ENCODE measurements around the gene LZTS2.

Gene LZTS2

DNA sequence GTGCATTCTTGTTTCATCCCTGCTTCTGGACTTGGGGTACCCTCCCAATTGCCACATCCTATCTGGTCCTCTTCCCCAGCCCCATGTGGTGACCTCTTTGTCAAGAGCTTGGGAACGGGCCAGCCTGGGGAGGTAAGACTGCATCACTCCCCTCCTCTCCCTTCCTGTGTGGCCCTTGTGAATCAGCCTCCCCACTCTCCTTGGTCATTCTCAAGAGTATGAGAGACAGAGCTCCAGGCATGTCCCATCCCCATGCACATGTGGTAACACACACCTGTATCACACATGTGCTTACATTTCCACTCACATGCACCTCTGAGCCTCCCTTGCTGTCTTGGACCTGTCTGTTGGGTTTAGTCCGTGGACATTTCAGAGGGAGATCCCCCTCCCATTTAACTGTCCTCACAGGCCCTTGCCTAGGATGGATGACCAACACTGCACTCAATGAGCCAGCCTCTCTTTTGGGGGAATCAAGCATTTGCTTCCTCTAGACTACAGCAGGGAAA is 14.9 kb upstream of the LZTS2 start:
- H3K4me1 Mint-ChIP-seq (ENCODE audit: low read depth) = peaks cover 30% of the 10 kb centered on the region
- no peaks in the 10 kb centered on the region for H3K27me3 Mint-ChIP-seq
- H3K36me3 Mint-ChIP-seq = peaks cover 8% of the 10 kb centered on the region
- no peak overlapping the region for H3K4me3 Mint-ChIP-seq
- no peak overlapping the region for H3K27ac Mint-ChIP-seq
- no peaks in the 10 kb centered on the region for H3K9me3 Mint-ChIP-seq (ENCODE audit: low read depth)

DNA sequence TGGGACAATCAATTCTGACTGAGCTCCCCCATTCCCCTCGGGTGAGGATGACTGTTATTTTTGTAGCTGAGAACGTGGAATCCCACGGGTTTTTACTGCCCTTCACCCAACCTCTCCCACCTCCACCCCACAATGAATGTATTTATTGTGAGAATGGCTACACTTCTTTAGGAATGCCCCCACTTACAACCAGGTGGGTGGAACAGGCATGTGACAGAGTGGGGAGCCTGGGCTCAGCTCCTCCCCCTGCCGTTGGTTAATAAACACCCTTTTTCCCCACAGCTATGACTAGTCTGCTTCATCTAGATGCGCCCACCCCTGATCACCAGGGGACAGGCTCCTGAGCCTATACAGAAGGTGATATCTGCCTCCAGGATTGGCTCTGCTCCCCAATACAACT is 14.3 kb upstream of the LZTS2 start:
- Mint-ChIP-seq H3K4me3 (peak overlapping the region; percentile 99), H3K27me3 (no peaks in the 10 kb centered on the region), H3K9me3 (ENCODE audit: low read depth) (no peaks in the 10 kb centered on the region), H3K27ac (no peak overlapping the region), H3K36me3 (peaks cover 9% of the 10 kb centered on the region), H3K4me1 (ENCODE audit: low read depth) (peaks cover 34% of the 10 kb centered on the region)

DNA sequence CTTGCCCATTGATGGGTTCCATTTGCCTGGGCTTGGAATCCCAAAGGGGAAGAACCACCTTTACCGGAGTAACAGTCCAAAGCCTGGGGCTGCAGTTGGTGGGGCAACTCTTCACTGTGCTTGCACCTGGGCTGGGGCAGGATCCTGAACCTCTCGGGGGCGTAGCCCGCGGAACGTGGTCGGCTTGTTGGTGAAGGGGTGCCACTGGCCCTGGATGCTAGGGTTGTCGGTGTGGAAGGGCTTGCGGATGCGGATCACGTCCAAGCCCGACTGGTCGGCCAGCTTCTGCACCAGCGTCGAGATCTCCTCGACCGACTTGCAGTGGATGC is 13.0 kb upstream of the LZTS2 start:
- Mint-ChIP-seq H3K36me3 (peaks cover 19% of the 10 kb centered on the region), H3K27ac (peak overlapping the region; percentile 99), H3K4me3 (peak overlapping the region; percentile 99), H3K9me3 (ENCODE audit: low read depth) (no peaks in the 10 kb centered on the region), H3K4me1 (ENCODE audit: low read depth) (peaks cover 44% of the 10 kb centered on the region), H3K27me3 (no peaks in the 10 kb centered on the region)

DNA sequence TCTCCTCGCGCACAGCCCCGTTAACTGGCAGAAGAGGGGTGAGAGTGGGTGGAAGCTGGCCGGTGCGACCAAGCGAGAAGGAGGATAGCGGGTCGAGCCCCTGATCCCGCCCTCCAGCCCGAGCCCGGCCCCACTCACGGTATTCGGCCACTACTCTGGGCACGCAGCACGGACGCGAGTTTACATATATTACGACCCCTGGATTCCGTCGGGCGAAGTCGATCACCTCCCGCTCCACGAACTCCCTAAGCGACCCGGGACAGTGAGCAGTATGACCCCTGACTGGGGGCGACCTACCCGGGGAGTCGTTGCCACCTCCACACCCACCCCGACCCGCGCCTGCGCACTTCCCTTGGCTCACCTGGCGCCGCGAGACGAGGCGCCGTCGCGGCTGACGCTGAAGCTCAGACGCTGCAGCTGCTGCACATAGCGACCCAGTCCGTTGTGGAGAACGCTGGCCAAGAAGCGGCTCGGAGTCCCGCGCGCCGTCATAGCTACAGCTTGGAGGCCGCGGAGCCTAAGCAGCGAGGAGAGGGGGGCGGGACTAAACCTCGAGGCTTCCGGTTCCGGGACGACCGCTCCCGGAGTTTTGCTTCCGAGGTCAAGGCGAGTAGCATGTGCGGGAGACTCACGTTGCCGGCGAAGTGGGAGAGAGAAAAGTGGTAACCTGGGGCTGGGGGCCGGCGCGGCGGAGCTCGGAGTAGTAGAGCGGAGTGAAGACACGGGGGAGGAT is 12.5 kb upstream of the LZTS2 start, which contains the start of the genes MRPL43 and TWNK:
Gene MRPL43 (minus strand): TSS at position 546 of the 733 bp plus-strand sequence. CDS start 54 bp downstream, at position 492.
Gene TWNK (plus strand): TSS at position 592 of the 733 bp plus-strand sequence. CDS start 668 bp downstream, outside the sequence.
- Mint-ChIP-seq H3K36me3 (peaks cover 17% of the 10 kb centered on the region), H3K27me3 (no peaks in the 10 kb centered on the region), H3K4me1 (ENCODE audit: low read depth) (peaks cover 44% of the 10 kb centered on the region), H3K4me3 (peak within 1 kb of the TSS; percentile 99), H3K27ac (peak within 1 kb of the TSS; percentile 99), H3K9me3 (ENCODE audit: low read depth) (no peaks in the 10 kb centered on the region)

DNA sequence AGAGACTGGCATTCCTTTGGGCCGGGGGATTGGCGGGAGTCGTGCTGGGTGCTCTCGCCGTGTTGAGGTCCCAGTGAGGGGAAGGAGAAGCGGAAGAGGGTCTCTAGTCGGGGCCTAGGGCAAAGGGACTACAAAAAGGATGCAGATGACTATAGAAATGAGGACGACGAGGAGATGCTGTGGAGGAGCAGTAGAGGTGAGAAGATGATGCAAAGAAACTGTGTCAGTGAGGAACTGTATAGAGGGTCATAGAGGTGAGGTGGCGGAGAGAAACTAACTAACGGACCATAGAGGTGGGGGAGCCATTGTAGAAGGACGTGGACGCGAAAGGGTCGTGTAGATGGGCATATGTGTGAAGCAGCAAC is 11.9 kb upstream of the LZTS2 start:
- peaks cover 44% of the 10 kb centered on the region for H3K4me1 Mint-ChIP-seq (ENCODE audit: low read depth)
- H3K9me3 Mint-ChIP-seq (ENCODE audit: low read depth) = no peaks in the 10 kb centered on the region
- peak overlapping the region; percentile 99 for H3K4me3 Mint-ChIP-seq
- peaks cover 17% of the 10 kb centered on the region for H3K36me3 Mint-ChIP-seq
- H3K27ac Mint-ChIP-seq = peak overlapping the region; percentile 99
- no peaks in the 10 kb centered on the region for H3K27me3 Mint-ChIP-seq

DNA sequence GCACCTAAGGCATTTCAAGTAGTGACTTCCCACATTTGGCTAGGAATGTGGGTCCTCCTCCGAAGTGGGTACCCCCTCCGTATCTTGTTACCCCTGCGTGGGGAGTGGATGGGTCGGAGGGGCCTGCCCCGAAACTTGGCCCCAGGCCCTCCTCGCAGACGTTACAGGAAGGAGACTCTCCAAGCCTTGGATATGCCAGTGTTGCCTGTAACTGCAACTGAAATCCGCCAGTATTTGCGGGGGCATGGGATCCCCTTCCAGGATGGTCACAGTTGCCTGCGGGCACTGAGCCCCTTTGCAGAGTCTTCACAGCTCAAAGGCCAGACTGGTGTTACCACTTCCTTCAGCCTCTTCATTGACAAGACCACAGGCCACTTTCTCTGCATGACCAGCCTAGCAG is 11.4 kb upstream of the LZTS2 start:
- Mint-ChIP-seq H3K4me1 (ENCODE audit: low read depth) (peaks cover 44% of the 10 kb centered on the region), H3K27me3 (no peaks in the 10 kb centered on the region), H3K36me3 (peaks cover 17% of the 10 kb centered on the region), H3K4me3 (peak overlapping the region; percentile 99), H3K9me3 (ENCODE audit: low read depth) (no peaks in the 10 kb centered on the region), H3K27ac (peak overlapping the region; percentile 99)

DNA sequence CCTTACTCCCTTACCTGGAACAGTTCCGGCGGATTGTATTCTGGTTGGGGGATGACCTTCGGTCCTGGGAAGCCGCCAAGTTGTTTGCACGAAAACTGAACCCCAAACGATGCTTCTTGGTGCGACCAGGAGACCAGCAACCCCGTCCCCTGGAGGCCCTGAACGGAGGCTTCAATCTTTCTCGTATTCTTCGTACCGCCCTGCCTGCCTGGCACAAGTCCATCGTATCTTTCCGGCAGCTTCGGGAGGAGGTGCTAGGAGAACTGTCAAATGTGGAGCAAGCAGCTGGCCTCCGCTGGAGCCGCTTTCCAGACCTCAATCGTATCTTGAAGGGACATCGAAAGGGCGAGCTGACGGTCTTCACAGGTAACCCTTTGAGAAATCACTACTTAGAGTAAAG is 10.5 kb upstream of the LZTS2 start:
- Mint-ChIP-seq H3K36me3 (peaks cover 17% of the 10 kb centered on the region), H3K27ac (no peak overlapping the region), H3K27me3 (no peaks in the 10 kb centered on the region)

DNA sequence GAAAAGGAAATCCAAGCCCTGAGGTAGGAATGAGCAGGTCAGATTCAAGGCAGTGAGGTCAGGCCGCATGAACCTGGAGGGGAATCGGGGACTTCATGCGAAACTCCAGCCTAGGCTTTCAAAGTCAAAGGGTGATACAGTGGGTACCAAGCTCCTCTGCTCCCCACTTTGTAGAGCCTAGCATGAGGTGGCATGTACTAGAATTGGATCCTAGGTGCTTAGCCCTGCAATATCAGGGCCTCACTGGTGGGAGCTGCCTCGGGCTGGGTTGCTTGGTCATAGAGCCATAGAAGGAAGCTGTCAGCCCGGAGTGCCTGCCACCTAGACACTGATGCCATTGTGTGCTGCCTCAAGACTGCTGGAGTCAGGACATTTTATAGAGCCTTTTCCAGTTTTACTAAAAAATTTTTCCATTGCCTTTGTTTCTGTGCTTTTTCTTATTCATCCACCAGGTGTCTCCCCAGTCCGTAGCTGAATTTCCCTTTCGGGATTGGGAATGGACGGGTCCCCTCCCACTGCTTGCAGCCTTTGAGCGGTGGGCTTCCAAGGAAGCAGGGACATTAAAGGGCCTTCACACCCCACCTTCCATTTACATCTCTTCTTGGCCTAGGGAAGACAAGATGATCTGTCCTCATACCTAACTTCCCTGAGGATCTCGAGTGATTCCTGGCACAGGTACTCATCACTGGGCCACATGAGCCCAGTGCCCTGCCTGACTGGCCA is 5.5 kb upstream of the LZTS2 start:
- no peaks in the 10 kb centered on the region for H3K9me3 Mint-ChIP-seq (ENCODE audit: low read depth)
- no peaks in the 10 kb centered on the region for H3K27me3 Mint-ChIP-seq
- H3K4me3 Mint-ChIP-seq = no peak overlapping the region
- peaks cover 39% of the 10 kb centered on the region for H3K4me1 Mint-ChIP-seq (ENCODE audit: low read depth)
- peak overlapping the region; percentile 2 for H3K27ac Mint-ChIP-seq
- peaks cover 11% of the 10 kb centered on the region for H3K36me3 Mint-ChIP-seq

More for the DNA sequence above, 10.5 kb upstream of the LZTS2 start:
- Mint-ChIP-seq H3K4me3 (peak overlapping the region; percentile 99), H3K9me3 (ENCODE audit: low read depth) (no peaks in the 10 kb centered on the region), H3K4me1 (ENCODE audit: low read depth) (peaks cover 44% of the 10 kb centered on the region)

DNA sequence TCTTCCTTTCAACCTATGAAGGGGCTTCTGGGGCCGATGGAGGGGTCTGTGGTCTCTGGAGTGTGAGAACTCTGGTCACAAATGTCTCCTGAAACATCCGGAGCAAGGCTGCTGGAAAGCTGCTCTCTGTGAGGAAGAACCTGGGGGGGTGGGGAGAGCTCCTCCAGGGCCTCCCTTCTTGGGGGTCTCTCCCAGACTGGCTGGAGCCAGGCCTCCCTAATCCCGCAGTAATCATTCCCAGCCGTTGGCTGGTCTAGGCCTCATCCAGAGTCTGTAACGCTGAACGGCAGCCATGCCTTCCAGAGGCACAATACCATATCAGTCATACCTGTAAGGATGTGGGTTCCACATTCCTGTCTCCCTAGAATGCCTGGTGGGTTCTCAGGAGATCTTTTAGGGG is 4.4 kb upstream of the LZTS2 start:
- Mint-ChIP-seq H3K27me3 (no peaks in the 10 kb centered on the region), H3K4me1 (ENCODE audit: low read depth) (peaks cover 31% of the 10 kb centered on the region), H3K9me3 (ENCODE audit: low read depth) (no peaks in the 10 kb centered on the region), H3K27ac (peak overlapping the region; percentile 41), H3K4me3 (no peak overlapping the region), H3K36me3 (peaks cover 11% of the 10 kb centered on the region)

DNA sequence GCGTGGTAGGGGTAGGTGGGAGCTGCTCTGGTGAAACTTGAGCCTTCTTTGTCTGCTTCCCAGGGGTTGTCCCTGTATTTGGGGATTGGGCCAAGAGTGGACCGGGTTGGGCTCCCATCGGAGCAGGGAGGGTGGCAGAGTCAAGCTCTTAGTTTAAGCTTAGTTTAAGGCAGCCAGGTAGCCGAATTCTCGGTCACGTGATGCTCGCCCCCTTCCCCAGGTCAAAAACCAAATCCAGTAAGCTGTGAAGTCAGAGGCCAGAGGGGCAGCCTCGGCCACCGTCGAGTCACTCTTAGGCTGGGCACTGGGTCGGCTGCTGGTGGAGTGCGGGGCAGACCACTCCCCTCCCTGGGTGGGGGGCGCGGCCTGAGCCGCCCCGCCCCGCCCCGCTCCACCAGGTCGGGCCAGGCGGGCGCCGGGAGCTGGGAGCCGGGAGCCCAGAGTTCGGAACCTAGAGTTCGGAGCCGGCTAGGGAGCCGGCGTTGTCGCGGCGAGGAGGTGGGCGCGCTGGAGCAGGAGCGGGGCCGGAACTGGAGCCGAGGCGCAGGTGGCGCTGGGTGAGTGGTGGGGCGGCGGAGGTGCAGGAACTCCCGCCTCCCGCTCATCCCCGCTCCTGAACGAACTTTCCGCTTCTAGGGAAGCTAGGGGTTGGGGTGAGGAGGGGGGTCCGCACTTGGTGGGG is 2.8 kb upstream of the LZTS2 start:
- peak overlapping the region; percentile 95 for H3K4me3 Mint-ChIP-seq
- peaks cover 24% of the 10 kb centered on the region for H3K4me1 Mint-ChIP-seq (ENCODE audit: low read depth)
- H3K9me3 Mint-ChIP-seq (ENCODE audit: low read depth) = no peaks in the 10 kb centered on the region
- peak overlapping the region; percentile 86 for H3K27ac Mint-ChIP-seq
- no peaks in the 10 kb centered on the region for H3K36me3 Mint-ChIP-seq
- H3K27me3 Mint-ChIP-seq = no peaks in the 10 kb centered on the region

DNA sequence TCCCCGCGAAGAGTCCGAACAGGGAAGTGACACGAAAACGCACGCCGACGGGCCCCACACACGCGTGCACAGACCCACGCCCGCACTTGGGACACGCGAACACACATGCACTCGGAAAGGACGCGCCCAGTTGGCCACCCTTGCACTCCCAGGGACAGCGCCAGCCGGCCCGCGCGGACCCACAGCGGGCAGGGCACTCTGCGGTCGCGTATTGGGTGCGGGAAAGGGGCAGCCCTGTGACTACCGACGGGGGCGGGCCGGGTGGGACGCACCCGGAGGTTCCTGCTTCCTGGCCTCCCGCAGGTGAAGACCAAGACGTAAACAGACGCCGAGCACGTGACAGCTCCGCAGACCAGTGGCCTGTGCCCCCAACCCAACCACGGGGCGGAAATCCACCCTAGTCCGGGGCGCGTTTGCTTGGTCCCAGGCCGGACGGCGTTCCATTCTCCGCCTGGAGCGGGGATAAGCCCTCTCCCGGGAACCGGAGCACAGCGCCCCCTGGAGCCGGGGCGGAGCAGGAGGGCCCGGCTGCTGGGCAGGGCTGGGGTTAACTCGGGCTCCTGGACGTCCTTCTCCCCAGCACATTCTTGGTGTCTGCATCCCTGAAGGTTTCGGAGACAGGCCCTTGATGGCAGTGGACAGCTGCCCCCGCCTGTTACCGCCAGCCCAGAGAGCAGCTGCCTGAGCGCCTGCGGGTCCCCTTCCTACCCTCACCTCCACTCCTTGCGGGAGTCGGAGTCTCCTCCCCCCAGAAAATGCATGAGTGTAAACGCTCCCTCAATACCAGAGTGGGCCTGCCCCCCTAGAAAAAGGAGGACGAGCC is 2.0 kb upstream of the LZTS2 start:
- Mint-ChIP-seq H3K27me3 (no peaks in the 10 kb centered on the region), H3K4me3 (peak overlapping the region; percentile 95), H3K27ac (peak overlapping the region; percentile 96), H3K9me3 (ENCODE audit: low read depth) (no peaks in the 10 kb centered on the region), H3K36me3 (no peaks in the 10 kb centered on the region), H3K4me1 (ENCODE audit: low read depth) (peaks cover 24% of the 10 kb centered on the region)

DNA sequence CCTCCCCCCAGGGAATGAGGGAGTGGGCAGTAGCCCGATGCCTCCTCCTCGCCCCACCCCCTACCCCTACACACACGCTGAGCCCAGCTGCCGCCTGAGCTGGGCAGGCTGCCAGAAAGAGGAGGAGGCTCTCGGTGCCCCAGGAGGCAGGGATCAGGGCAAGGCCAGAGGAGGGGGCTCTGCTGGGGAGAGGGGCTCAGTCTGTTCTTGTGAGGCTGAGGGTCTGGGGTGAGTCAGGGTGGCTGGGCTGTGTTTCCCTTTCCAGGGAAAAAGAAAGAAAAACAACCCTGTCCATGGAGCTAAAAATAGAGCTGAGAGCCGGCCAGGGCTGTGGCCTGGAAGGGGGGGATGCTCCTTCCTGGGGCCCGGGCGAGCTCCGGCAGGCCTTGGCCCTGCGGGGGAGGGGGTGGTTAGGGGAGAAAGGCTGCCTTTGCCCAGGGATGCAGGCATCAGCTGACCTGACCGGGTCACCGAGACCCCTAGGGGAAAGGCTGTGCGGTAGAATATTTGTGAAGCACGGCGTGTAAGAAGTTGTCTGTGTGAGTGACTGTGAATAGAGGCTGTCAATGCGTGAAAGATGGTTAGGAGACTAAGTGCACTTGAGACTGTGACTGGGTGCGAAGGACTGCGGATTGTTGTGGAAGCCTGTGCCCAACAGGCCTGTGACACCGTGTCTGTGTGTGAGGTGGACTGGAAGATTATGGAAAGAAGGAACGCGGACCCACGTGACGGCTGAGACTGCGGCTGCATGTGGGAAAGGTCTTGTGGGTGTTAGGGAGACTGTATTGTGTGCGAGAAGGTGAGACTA is 1.2 kb upstream of the LZTS2 start:
- no peaks in the 10 kb centered on the region for H3K9me3 Mint-ChIP-seq (ENCODE audit: low read depth)
- H3K27me3 Mint-ChIP-seq = no peaks in the 10 kb centered on the region
- no peaks in the 10 kb centered on the region for H3K36me3 Mint-ChIP-seq
- peak overlapping the region; percentile 95 for H3K4me3 Mint-ChIP-seq
- peak overlapping the region; percentile 96 for H3K27ac Mint-ChIP-seq
- H3K4me1 Mint-ChIP-seq (ENCODE audit: low read depth) = peaks cover 24% of the 10 kb centered on the region

DNA sequence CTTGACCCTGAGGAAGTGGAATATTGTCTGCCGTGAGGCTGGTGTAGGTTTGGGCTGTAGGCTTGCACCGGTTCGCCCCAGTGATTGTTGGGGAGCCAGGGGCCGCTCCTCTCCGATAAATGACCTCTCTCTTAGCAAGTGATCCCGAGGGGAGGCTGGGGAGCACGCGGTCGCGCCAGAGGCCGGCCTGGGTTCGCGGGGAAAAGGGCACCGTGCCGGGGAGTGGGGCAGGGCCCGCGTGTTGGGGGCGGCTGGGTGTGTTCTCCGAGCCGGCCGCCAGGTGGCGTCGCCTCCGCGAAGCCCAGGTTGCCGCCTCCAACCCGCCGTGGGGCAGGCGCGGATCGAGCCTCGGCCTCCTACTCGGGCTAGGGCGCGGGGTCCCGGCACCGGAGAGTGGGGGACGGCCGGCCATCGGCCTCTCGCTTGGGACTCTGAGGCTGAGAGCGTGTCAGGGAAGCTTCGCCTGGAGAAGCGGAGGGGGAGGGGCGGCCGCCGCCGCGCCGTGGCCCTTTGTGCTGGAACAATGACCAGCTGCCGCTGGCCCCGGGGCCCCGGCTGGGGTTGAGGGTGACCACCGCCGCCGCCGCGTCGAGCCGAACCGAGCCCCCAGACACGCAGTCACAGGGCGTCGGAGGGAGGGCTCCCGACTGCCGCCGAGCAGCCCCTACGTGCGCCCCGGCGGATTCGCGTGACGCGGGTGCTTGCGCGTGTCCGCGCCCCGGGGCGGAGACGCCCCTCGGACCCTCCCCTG is 442 bp upstream of the LZTS2 start:
- Mint-ChIP-seq H3K36me3 (no peaks in the 10 kb centered on the region), H3K27me3 (no peaks in the 10 kb centered on the region), H3K9me3 (ENCODE audit: low read depth) (no peaks in the 10 kb centered on the region), H3K27ac (peak overlapping the region; percentile 96), H3K4me3 (peak overlapping the region; percentile 95), H3K4me1 (ENCODE audit: low read depth) (peaks cover 24% of the 10 kb centered on the region)
